AG04450 (cell line): Measurements from ENCODE around the gene FOXO3. TPM values are rescaled to one million over a fixed set of nuclear protein-coding genes. Genes with fewer than 3 reads are reported as not detected.

ENCODE experiments used
- CTCF ChIA-PET: fragments of 300-600, 350-600 bp; formaldehyde crosslinking; extraction: SDS; loops from one replicate; lab custom pipeline; 2022; ENCODE audit warnings: antibody characterized with exemption, inconsistent platforms; lab: Charles Lee
- POLR2A ChIA-PET: fragments of 350-600 bp; formaldehyde crosslinking; extraction: SDS; loops from one replicate; lab custom pipeline; 2021; ENCODE audit warnings: antibody characterized with exemption, inconsistent platforms; lab: Yijun Ruan, JAX
- DNase-seq: peaks from one replicate; pipeline ENCODE4 v3.0.0-alpha.2; 2011; ENCODE audit warnings: low read depth, low spot score
- H3K27ac ChIP-seq: one replicate; pipeline ENCODE4 v1.5.1; 2012; ENCODE audit warnings: low read depth, low read length, control low read depth
- H3K27me3 ChIP-seq: one replicate; pipeline ENCODE4 v1.6.0; 2012; ENCODE audit warnings: low read length; ENCODE audit not compliant: control insufficient read depth, insufficient read depth
- H3K4me3 ChIP-seq: 2 replicates; pipeline ENCODE4 v1.5.1; 2011; ENCODE audit warnings: mild to moderate bottlenecking, low read depth, low read length, control low read depth
- H3K9me3 ChIP-seq: 2 replicates; pipeline ENCODE4 v1.5.1; 2012; ENCODE audit warnings: low read length; ENCODE audit not compliant: control insufficient read depth, insufficient read depth
- CTCF ChIP-seq: IDR thresholded peaks from 2 replicates; pipeline ENCODE4 v1.5.1; 2011; ENCODE audit warnings: low read depth, low read length, control low read depth, inconsistent platforms
- polyA plus RNA-seq: library from polyadenylated mRNA; depleted of rRNA; stranded (reverse); fragments of >200 nt; gene quantifications from 2 replicates; pipeline ENCODE4 v1.2.3, GENCODE V29; 2011

The FOXO3 gene
- polyA plus RNA-seq, 1 experiment, result 32.7 TPM

GRCh38 chr6:108625581-108625980 lies 64.9 kb downstream of the FOXO3 start:
- H3K9me3 ChIP-seq, result no peaks in the 10 kb centered on the region
- POLR2A ChIA-PET, result no interaction called here
- no peaks in the 10 kb centered on the region for H3K27me3 ChIP-seq
- no peak for TF ChIP-seq CTCF
- DNase-seq, result no peak
- no peak overlapping the region for H3K27ac ChIP-seq
- CTCF ChIA-PET, result no interaction called here
- no peak overlapping the region for H3K4me3 ChIP-seq

- no peak for DNase-seq
- ChIA-PET CTCF (no interaction called here), POLR2A (no interaction called here)
- Histone ChIP-seq H3K27me3 (no peaks in the 10 kb centered on the region), H3K27ac (no peak overlapping the region), H3K4me3 (no peak overlapping the region), H3K9me3 (no peaks in the 10 kb centered on the region)
- TF ChIP-seq CTCF, result no peak
Observed at GRCh38 chr6:108626777-108627176, 66.1 kb downstream of the FOXO3 start.

- Histone ChIP-seq H3K27ac (no peak overlapping the region), H3K9me3 (no peaks in the 10 kb centered on the region), H3K27me3 (no peaks in the 10 kb centered on the region), H3K4me3 (no peak overlapping the region)
- peak; percentile 26 for DNase-seq
- no peak for TF ChIP-seq CTCF
- POLR2A ChIA-PET, result interaction anchor here (1.0 kb wide), 1 partner anchor 466 kb away, joined by 3 read pairs; the partner anchor contains the start of gene SESN1
- CTCF ChIA-PET, result no interaction called here
Observed at GRCh38 chr6:108627692-108628550, 67.2 kb downstream of the FOXO3 start.

GRCh38 chr6:108630050-108630714 lies 69.5 kb downstream of the FOXO3 start:
- Histone ChIP-seq H3K27me3 (no peaks in the 10 kb centered on the region), H3K4me3 (no peak overlapping the region), H3K9me3 (no peaks in the 10 kb centered on the region), H3K27ac (no peak overlapping the region)
- TF ChIP-seq CTCF, result no peak
- no peak for DNase-seq
- ChIA-PET CTCF (no interaction called here), POLR2A (no interaction called here)

GRCh38 chr6:108632441-108632840 lies 71.7 kb downstream of the FOXO3 start:
- ChIA-PET POLR2A (no interaction called here), CTCF (no interaction called here)
- H3K4me3 ChIP-seq, result no peak overlapping the region
- no peak overlapping the region for H3K27ac ChIP-seq
- no peaks in the 10 kb centered on the region for H3K9me3 ChIP-seq
- no peaks in the 10 kb centered on the region for H3K27me3 ChIP-seq
- no peak for DNase-seq
- no peak for TF ChIP-seq CTCF
